Activated T-cell treated with anti-CD3 and anti-CD28 coated beads, Interleukin-2, amount 50 U/mL, for 4 hours (primary cell): Measurements from ENCODE around the gene MAPK8IP2. TPM values are rescaled to one million over a fixed set of nuclear protein-coding genes. Genes with fewer than 3 reads are reported as not detected.
"Not testable (repeated sequence)": the region's sequence is repeated elsewhere in the genome, so short reads cannot be mapped to it uniquely, and the experiment has no call there.

Experiments
- ATAC-seq, 2 donors: fragments of 200-7000 bp; cut with Tn5 transposase; one replicate each; pipeline ENCODE4 v1.10.0; 2021
- DNase-seq: peaks from one replicate; pipeline ENCODE4 v3.0.0-alpha.2; 2020
- H3K27me3 Mint-ChIP-seq: one replicate; pipeline ENCODE4 v1.8.0; 2021; ENCODE audit warnings: low read depth, mixed read lengths
- H3K36me3 Mint-ChIP-seq: one replicate; pipeline ENCODE4 v1.8.0; 2022; ENCODE audit warnings: mixed read lengths; ENCODE audit not compliant: insufficient read depth
- H3K4me1 Mint-ChIP-seq: one replicate; pipeline ENCODE4 v1.8.0; 2021; ENCODE audit warnings: low read depth, mixed read lengths
- H3K4me3 Mint-ChIP-seq: one replicate; pipeline ENCODE4 v1.8.0; 2021; ENCODE audit warnings: mild to moderate bottlenecking, moderate library complexity, mixed read lengths
- H3K9me3 Mint-ChIP-seq: one replicate; pipeline ENCODE4 v1.8.0; 2021; ENCODE audit warnings: mixed read lengths
- total RNA-seq, 3 donors: library from RNA; stranded (reverse); gene quantifications; one replicate each; pipeline ENCODE4 v1.2.1, GENCODE V29; 2021

The MAPK8IP2 gene
- total RNA-seq, 3 donors from 2014 or later: 0.05 to 0.38 (median 0.16) TPM

GRCh38 chr22:50624347-50625130, 23.9 kb downstream of the MAPK8IP2 start:
- DNase-seq: no peak
- Mint-ChIP-seq H3K27me3 (no peaks in the 10 kb centered on the region), H3K9me3 (no peaks in the 10 kb centered on the region), H3K4me1 (peaks cover 52% of the 10 kb centered on the region), H3K4me3 (no peak overlapping the region), H3K36me3 (peaks cover 2% of the 10 kb centered on the region)
- no peak for ATAC-seq

- DNase-seq (no peak), ATAC-seq (no peak)
- H3K4me3 Mint-ChIP-seq: no peak overlapping the region
- H3K27me3 Mint-ChIP-seq: no peaks in the 10 kb centered on the region
- H3K4me1 Mint-ChIP-seq: peaks cover 51% of the 10 kb centered on the region
- no peaks in the 10 kb centered on the region for H3K9me3 Mint-ChIP-seq
- peaks cover 2% of the 10 kb centered on the region for H3K36me3 Mint-ChIP-seq
These were observed 24.6 kb downstream of the MAPK8IP2 start for GRCh38 chr22:50625131-50625567.

GRCh38 chr22:50625568-50626313, 25.1 kb downstream of the MAPK8IP2 start:
- DNase-seq (no peak), ATAC-seq (no peak)
- peaks cover 2% of the 10 kb centered on the region for H3K36me3 Mint-ChIP-seq
- peaks cover 47% of the 10 kb centered on the region for H3K4me1 Mint-ChIP-seq
- no peak overlapping the region for H3K4me3 Mint-ChIP-seq
- no peaks in the 10 kb centered on the region for H3K9me3 Mint-ChIP-seq
- no peaks in the 10 kb centered on the region for H3K27me3 Mint-ChIP-seq

DNA sequence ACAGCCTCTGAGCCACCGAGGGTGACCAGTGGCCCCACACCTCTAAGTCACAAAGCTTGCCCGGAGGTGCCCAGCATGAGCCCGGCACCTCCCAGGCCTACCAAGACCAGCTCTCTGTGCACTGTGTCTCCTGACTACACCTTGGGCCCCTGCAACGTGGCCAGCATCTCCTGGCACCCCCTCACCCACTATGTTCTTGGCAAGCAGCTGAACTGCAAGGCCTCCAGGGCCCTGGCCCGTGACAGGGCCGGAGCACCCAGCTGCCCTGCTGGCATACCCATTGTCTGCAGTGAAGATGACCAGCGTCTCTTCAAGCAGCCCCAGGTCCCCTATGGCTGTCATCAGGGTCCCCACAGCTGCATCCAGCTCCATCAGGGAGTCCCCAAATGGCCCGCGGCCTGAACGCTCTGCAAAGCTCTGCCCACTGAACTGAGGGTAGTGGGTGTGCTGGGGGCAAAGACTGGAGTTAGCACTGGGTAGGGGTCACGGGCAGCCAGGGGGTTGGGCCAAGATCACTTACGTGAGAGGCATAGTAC, 25.8 kb downstream of the MAPK8IP2 start:
- H3K9me3 Mint-ChIP-seq: no peaks in the 10 kb centered on the region
- no peak for ATAC-seq
- peaks cover 40% of the 10 kb centered on the region for H3K4me1 Mint-ChIP-seq
- H3K4me3 Mint-ChIP-seq: peak overlapping the region; percentile 77
- no peaks in the 10 kb centered on the region for H3K27me3 Mint-ChIP-seq
- peaks cover 2% of the 10 kb centered on the region for H3K36me3 Mint-ChIP-seq
- no peak for DNase-seq

DNA sequence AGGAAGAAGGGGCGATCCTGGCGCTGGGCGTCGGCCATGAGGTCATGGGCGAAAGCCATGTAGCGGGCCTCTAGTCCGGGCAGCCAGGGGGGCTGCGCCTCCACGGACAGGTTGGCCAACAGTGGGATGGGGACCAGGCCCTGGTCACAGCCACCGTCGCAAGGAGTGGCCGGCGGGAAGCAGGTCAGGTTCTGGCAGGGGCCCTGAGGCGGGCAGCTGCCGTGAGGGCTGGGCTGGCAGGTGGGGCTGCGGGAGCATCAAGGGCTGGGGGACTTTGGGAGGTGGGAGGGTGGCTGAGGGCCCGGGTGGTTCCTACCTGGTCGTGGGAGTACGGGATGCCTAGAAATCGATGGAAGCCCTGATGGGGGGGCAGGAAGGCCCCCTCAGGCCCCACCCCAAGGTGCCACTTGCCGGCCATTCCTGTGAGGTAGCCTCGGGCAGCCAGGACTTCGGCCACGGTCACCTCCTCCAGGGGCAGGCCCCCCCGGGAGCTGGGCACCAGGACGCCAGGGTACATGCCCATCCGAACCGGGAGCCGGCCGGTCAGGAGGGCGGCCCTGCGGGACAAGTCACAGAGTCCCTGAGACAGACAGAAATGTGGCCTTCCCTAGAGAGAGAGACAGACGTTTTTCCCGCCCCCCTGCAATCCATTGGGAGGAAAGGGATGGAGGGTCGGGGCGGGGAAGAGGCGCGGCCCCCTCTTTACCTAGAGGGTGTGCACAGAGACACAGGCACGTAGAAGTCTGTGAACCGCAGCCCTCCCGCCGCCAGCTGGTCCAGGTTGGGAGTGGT, 26.5 kb downstream of the MAPK8IP2 start:
- peaks cover 2% of the 10 kb centered on the region for H3K36me3 Mint-ChIP-seq

DNA sequence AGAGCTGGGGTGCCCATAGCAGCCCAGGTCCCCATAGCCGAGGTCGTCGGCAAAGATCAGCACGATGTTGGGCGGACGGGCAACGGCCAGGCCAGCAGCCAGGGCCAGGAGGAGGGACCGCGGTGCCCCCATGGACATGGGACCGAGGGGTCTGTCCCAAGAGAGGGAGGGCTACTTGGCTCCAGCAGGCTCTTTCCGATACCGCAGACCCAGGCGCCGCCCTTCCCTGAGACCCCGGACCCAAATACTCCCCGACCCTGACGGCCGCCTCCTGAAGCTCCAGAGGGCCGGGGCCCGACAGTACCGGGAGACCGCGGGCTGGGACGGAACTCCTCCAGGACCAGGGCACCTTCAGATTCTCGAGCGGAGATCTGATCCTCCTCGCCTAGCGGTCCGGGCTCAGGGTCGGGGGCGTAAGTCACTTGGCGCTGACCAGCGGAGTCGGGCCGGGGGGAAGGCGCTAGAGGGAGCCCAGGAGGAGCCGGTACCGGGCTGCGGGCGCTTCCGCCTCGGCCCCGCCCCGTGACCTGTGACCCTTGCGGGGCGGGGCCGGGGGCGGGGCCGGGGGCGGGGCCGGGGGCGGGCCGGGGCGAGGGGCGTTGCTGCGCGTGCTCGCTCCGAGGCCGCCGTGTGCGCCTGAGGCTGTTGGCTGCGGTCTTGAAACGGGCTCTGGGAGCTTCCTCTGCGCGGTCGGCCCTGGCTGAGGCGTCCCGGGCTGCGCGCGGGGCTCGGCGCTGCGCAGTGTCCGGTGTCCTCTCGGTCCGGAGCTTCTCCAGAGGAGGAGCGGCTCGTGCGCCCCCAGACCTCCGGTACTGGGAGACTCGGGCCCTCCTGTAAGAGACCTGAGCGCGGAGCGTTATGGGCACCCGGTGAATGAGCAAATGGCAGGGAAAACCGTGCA, 27.3 kb downstream of the MAPK8IP2 start, which contains the start of gene ARSA:
TSS of gene ARSA (minus strand) at position 511 of the 901 bp plus-strand sequence. CDS start at position 138, 373 bp downstream.
- ATAC-seq: peak; percentile 94 to 95
- Mint-ChIP-seq H3K27me3 (no peaks in the 10 kb centered on the region), H3K4me1 (peaks cover 25% of the 10 kb centered on the region), H3K36me3 (peaks cover 2% of the 10 kb centered on the region), H3K4me3 (peak within 1 kb of the TSS; percentile 91), H3K9me3 (no peaks in the 10 kb centered on the region)
- peak; percentile 65 for DNase-seq

More for the DNA sequence above, 26.5 kb downstream of the MAPK8IP2 start:
- H3K9me3 Mint-ChIP-seq: no peaks in the 10 kb centered on the region
- peaks cover 34% of the 10 kb centered on the region for H3K4me1 Mint-ChIP-seq
- ATAC-seq (peak in 1 of 2 donors; percentile 6), DNase-seq (no peak)
- H3K4me3 Mint-ChIP-seq: peak overlapping the region; percentile 91
- H3K27me3 Mint-ChIP-seq: no peaks in the 10 kb centered on the region

GRCh38 chr22:50628543-50629134, 28.0 kb downstream of the MAPK8IP2 start:
- no peak for DNase-seq
- no peaks in the 10 kb centered on the region for H3K27me3 Mint-ChIP-seq
- H3K36me3 Mint-ChIP-seq: peaks cover 2% of the 10 kb centered on the region
- ATAC-seq: peak; percentile 11 to 13
- H3K4me3 Mint-ChIP-seq: peak overlapping the region; percentile 91
- H3K4me1 Mint-ChIP-seq: peaks cover 21% of the 10 kb centered on the region
- no peaks in the 10 kb centered on the region for H3K9me3 Mint-ChIP-seq

GRCh38 chr22:50630376-50630775, 29.8 kb downstream of the MAPK8IP2 start:
- no peaks in the 10 kb centered on the region for H3K9me3 Mint-ChIP-seq
- H3K27me3 Mint-ChIP-seq: no peaks in the 10 kb centered on the region
- H3K36me3 Mint-ChIP-seq: no peaks in the 10 kb centered on the region
- peaks cover 21% of the 10 kb centered on the region for H3K4me1 Mint-ChIP-seq
- ATAC-seq (no peak), DNase-seq (no peak)
- no peak overlapping the region for H3K4me3 Mint-ChIP-seq

- no peak overlapping the region for H3K4me3 Mint-ChIP-seq
- DNase-seq (no peak), ATAC-seq (no peak)
- H3K27me3 Mint-ChIP-seq: no peaks in the 10 kb centered on the region
- no peaks in the 10 kb centered on the region for H3K36me3 Mint-ChIP-seq
- no peaks in the 10 kb centered on the region for H3K9me3 Mint-ChIP-seq
- H3K4me1 Mint-ChIP-seq: peaks cover 17% of the 10 kb centered on the region
These were observed 32.5 kb downstream of the MAPK8IP2 start for GRCh38 chr22:50633086-50633485.

DNA sequence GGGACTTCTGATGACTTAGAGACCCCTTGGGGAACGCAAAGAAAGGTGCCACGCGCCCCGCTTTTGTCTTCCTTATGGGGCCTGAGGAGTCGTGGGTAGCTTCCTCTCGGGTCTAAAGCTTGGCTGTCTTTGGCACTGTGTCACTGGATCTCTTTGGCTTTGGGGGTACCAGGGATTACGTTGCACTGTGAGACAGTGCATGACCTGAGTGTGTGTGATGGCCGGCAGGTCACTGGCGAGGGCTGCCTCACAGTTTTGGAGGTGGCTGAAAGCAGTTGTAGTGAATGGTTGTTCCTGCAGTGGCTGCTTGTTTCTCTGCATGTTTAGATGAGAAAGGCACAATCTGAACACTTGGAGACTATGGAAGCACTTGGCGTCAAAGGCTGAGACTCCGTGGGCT, 33.2 kb downstream of the MAPK8IP2 start:
- DNase-seq (no peak), ATAC-seq (no peak)
- Mint-ChIP-seq H3K27me3 (no peaks in the 10 kb centered on the region), H3K9me3 (no peaks in the 10 kb centered on the region), H3K4me1 (peaks cover 10% of the 10 kb centered on the region), H3K36me3 (no peaks in the 10 kb centered on the region), H3K4me3 (no peak overlapping the region)

- no peaks in the 10 kb centered on the region for H3K27me3 Mint-ChIP-seq
- DNase-seq: no peak
- no peaks in the 10 kb centered on the region for H3K36me3 Mint-ChIP-seq
- H3K4me1 Mint-ChIP-seq: no peaks in the 10 kb centered on the region
- no peaks in the 10 kb centered on the region for H3K9me3 Mint-ChIP-seq
- ATAC-seq: no peak
- H3K4me3 Mint-ChIP-seq: no peak overlapping the region
These were observed 35.0 kb downstream of the MAPK8IP2 start for GRCh38 chr22:50635591-50635990.

- H3K36me3 Mint-ChIP-seq, H3K27me3 Mint-ChIP-seq, H3K4me3 Mint-ChIP-seq, H3K9me3 Mint-ChIP-seq, H3K4me1 Mint-ChIP-seq, ATAC-seq, DNase-seq: not testable (repeated sequence)
These were observed 39.7 kb downstream of the MAPK8IP2 start for GRCh38 chr22:50640296-50640695.
